Measurements from ENCODE around the gene PAAF1.

Gene PAAF1

DNA sequence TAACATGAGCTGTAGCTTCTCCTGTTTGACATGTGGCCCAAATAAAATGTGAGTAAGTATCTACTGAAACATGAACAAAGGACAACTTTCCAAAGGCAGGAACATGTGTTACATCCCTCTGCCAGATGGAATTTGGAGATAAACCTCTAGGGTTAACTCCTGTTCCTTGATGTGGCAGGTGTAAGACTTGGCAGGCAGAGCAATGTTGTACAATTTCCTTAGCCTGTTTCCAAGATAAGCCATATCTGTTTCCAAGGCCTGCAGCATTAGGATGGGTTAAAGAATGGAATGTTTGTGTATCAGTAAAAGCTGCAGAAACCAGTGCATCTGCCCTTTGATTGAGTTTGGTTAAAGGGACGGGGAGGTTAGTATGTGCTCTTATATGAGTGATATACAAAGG is 65.2 kb downstream of the PAAF1 start:
- peak in 1 of 3 donors; percentile 13 for DNase-seq
- no peak overlapping the region for H3K4me3 ChIP-seq (ENCODE audit: control insufficient read depth in 1 of 7, extremely low read depth in 1 of 7, insufficient read depth in 4 of 7, low read depth in 2 of 7, low read length in 6 of 7)
- H3K36me3 ChIP-seq (ENCODE audit: control insufficient read depth in 4 of 4, insufficient read depth in 4 of 4, low read length in 3 of 4): peaks cover 0 to 2% (median 0%) of the 10 kb centered on the region in 4 experiments
- CTCF ChIA-PET: interaction anchor here (1.6 kb wide), 1 partner anchor 22 kb away, joined by 5 read pairs; no protein-coding TSS in a partner anchor
- POLR2A ChIA-PET: no interaction called here
- WGBS (ENCODE audit: insufficient coverage): no CpG with 5 or more reads among the region's 1 CpG
- no peaks in the 10 kb centered on the region for H3K27me3 ChIP-seq (replicated peaks in 2 of 5; ENCODE audit: control insufficient read depth in 4 of 5, insufficient read depth in 5 of 5, low read length in 4 of 5)
- H3K9me3 ChIP-seq (ENCODE audit: control extremely low read depth in 1 of 5, control insufficient read depth in 4 of 5, insufficient read depth in 2 of 5, low read depth in 1 of 5, low read length in 4 of 5): peaks cover 0 to 22% (median 11%) of the 10 kb centered on the region in 5 experiments
- H3K27ac ChIP-seq (ENCODE audit: insufficient read depth in 1 of 2, low read depth in 1 of 2, low read length in 2 of 2, poor library complexity in 1 of 2, severe bottlenecking in 2 of 2): no peak overlapping the region
- no peaks in the 10 kb centered on the region for H3K4me1 ChIP-seq (ENCODE audit: control extremely low read depth in 1 of 4, control insufficient read depth in 4 of 4, insufficient read depth in 4 of 4, low read length in 3 of 4)

DNA sequence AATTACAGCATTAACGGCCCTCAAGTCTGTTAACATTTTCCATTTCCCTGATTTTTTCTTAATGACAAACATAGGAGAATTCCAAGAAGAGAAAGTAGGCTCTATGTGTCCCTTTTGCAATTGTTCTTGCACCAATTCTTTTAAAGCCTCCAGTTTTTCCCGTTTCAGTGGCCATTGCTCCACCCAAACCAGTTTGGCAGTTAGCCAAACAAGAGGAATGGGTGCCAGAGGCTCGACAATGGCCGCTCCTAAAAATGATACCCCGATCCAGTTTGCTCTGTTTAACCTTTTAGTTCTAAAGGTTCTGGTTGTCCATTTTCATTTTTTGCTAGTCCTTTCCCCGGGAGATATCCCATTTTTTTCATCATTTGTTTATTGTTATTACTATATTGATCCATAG is 67.3 kb downstream of the PAAF1 start:
- Histone ChIP-seq H3K36me3 (ENCODE audit: control insufficient read depth in 4 of 4, insufficient read depth in 4 of 4, low read length in 3 of 4) (peaks cover 0 to 2% (median 0%) of the 10 kb centered on the region in 4 experiments), H3K4me1 (ENCODE audit: control extremely low read depth in 1 of 4, control insufficient read depth in 4 of 4, insufficient read depth in 4 of 4, low read length in 3 of 4) (peaks cover 0 to under 1% (median 0%) of the 10 kb centered on the region in 4 experiments), H3K27ac (ENCODE audit: insufficient read depth in 1 of 2, low read depth in 1 of 2, low read length in 2 of 2, poor library complexity in 1 of 2, severe bottlenecking in 2 of 2) (no peak overlapping the region), H3K27me3 (replicated peaks in 2 of 5; ENCODE audit: control insufficient read depth in 4 of 5, insufficient read depth in 5 of 5, low read length in 4 of 5) (no peaks in the 10 kb centered on the region), H3K9me3 (ENCODE audit: control extremely low read depth in 1 of 5, control insufficient read depth in 4 of 5, insufficient read depth in 2 of 5, low read depth in 1 of 5, low read length in 4 of 5) (peaks cover 0 to 16% (median 8%) of the 10 kb centered on the region in 5 experiments), H3K4me3 (ENCODE audit: control insufficient read depth in 1 of 7, extremely low read depth in 1 of 7, insufficient read depth in 4 of 7, low read depth in 2 of 7, low read length in 6 of 7) (no peak overlapping the region)
- DNase-seq: no peak
- CTCF ChIA-PET: no interaction called here
- WGBS (ENCODE audit: insufficient coverage): 100% methylated on average over 2 of the region's 6 CpGs
- POLR2A ChIA-PET: no interaction called here

DNA sequence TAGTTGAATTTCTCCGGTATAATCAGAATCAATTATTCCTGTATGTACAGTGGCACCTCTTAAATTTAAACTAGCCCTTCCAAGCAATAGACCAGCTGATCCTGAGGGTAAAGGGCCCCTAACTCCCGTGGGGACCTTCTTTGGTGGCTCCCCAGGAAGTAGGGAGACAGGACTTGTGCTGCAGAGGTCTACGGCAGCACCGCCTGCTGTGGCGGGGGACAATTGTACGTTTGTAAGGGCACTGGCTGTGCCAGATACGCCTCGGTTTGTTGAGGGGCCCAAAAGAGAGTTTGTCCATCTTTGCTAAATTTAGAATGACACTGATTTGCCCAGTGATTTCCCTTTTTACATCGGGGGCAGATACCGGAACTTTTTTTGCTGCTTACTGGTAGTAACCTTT is 68.1 kb downstream of the PAAF1 start:
- Histone ChIP-seq H3K27me3 (replicated peaks in 2 of 5; ENCODE audit: control insufficient read depth in 4 of 5, insufficient read depth in 5 of 5, low read length in 4 of 5) (no peaks in the 10 kb centered on the region), H3K4me3 (ENCODE audit: control insufficient read depth in 1 of 7, extremely low read depth in 1 of 7, insufficient read depth in 4 of 7, low read depth in 2 of 7, low read length in 6 of 7) (no peak overlapping the region), H3K36me3 (ENCODE audit: control insufficient read depth in 4 of 4, insufficient read depth in 4 of 4, low read length in 3 of 4) (peaks cover 0 to 2% (median 0%) of the 10 kb centered on the region in 4 experiments), H3K27ac (ENCODE audit: insufficient read depth in 1 of 2, low read depth in 1 of 2, low read length in 2 of 2, poor library complexity in 1 of 2, severe bottlenecking in 2 of 2) (no peak overlapping the region), H3K4me1 (ENCODE audit: control extremely low read depth in 1 of 4, control insufficient read depth in 4 of 4, insufficient read depth in 4 of 4, low read length in 3 of 4) (peaks cover 0 to 5% (median 0%) of the 10 kb centered on the region in 4 experiments), H3K9me3 (ENCODE audit: control extremely low read depth in 1 of 5, control insufficient read depth in 4 of 5, insufficient read depth in 2 of 5, low read depth in 1 of 5, low read length in 4 of 5) (peaks cover 0 to 13% (median 5%) of the 10 kb centered on the region in 5 experiments)
- ChIA-PET CTCF (no interaction called here), POLR2A (no interaction called here)
- WGBS (ENCODE audit: insufficient coverage): 88% methylated on average over 9 of the region's 10 CpGs
- no peak for DNase-seq

DNA sequence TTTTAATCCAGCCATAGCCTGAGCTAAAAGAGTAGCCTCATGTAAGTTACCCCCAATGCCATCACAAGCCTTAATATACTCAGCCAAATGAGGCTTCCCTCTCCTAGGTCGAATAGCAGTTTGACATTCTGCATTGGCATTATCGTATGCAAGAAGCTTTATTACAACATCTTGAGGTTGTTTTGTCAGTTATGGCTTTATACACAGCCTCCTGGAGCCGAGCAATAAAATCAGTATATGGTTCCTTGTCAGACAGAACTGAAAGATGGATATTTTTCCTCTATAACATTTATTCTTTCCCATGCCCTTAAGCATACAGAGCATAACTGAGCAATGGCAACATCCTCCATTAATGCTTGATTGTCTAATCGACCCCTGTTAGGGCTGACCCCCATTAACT is 68.6 kb downstream of the PAAF1 start:
- H3K36me3 ChIP-seq (ENCODE audit: control insufficient read depth in 4 of 4, insufficient read depth in 4 of 4, low read length in 3 of 4): peaks cover 0 to 2% (median 0%) of the 10 kb centered on the region in 4 experiments
- WGBS (ENCODE audit: insufficient coverage): 94% methylated on average over 3 of the region's 4 CpGs
- H3K27ac ChIP-seq (ENCODE audit: insufficient read depth in 1 of 2, low read depth in 1 of 2, low read length in 2 of 2, poor library complexity in 1 of 2, severe bottlenecking in 2 of 2): no peak overlapping the region
- no peaks in the 10 kb centered on the region for H3K27me3 ChIP-seq (replicated peaks in 2 of 5; ENCODE audit: control insufficient read depth in 4 of 5, insufficient read depth in 5 of 5, low read length in 4 of 5)
- peaks cover 0 to 13% (median 5%) of the 10 kb centered on the region in 5 experiments for H3K9me3 ChIP-seq (ENCODE audit: control extremely low read depth in 1 of 5, control insufficient read depth in 4 of 5, insufficient read depth in 2 of 5, low read depth in 1 of 5, low read length in 4 of 5)
- ChIA-PET POLR2A (no interaction called here), CTCF (no interaction called here)
- H3K4me1 ChIP-seq (ENCODE audit: control extremely low read depth in 1 of 4, control insufficient read depth in 4 of 4, insufficient read depth in 4 of 4, low read length in 3 of 4): peaks cover 0 to 5% (median 0%) of the 10 kb centered on the region in 4 experiments
- H3K4me3 ChIP-seq (ENCODE audit: control insufficient read depth in 1 of 7, extremely low read depth in 1 of 7, insufficient read depth in 4 of 7, low read depth in 2 of 7, low read length in 6 of 7): no peak overlapping the region
- no peak for DNase-seq

DNA sequence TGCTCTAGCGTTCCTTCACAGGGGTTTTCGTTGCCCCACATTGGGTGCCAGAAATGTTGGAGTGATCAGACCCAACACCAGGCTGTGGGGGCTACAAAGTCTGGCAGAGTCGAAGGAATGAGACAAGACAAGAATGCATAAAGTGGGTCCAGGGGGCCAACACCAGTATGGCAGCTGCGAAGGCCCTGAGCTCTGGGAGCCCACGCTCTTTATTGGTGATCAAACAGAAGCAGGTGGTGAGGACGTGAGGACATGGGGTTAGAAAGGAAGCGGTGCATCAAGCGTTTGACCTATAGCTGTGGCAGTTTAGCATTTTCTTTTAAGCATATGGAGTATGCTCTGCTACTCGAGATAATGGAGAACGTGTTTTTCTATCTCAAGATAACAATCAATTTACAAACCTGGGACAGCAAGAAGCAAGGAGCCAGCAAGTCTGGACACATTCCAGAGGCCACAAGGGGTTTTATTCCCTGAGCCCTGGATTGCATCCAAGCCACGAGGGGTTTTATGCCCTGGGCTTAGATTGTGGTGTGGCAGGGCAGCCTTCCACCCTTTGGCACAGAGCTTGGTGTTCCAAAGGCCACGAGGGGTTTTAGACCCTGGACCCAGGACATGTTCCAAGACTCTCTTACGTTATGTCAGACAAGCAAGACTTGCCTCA is 70.1 kb downstream of the PAAF1 start:
- DNase-seq: no peak
- no peaks in the 10 kb centered on the region for H3K27me3 ChIP-seq (replicated peaks in 2 of 5; ENCODE audit: control insufficient read depth in 4 of 5, insufficient read depth in 5 of 5, low read length in 4 of 5)
- no peak overlapping the region for H3K27ac ChIP-seq (ENCODE audit: insufficient read depth in 1 of 2, low read depth in 1 of 2, low read length in 2 of 2, poor library complexity in 1 of 2, severe bottlenecking in 2 of 2)
- WGBS (ENCODE audit: insufficient coverage): 54% methylated on average over 10 of the region's 13 CpGs
- peaks cover 0 to 5% (median 0%) of the 10 kb centered on the region in 4 experiments for H3K4me1 ChIP-seq (ENCODE audit: control extremely low read depth in 1 of 4, control insufficient read depth in 4 of 4, insufficient read depth in 4 of 4, low read length in 3 of 4)
- no peak overlapping the region for H3K4me3 ChIP-seq (ENCODE audit: control insufficient read depth in 1 of 7, extremely low read depth in 1 of 7, insufficient read depth in 4 of 7, low read depth in 2 of 7, low read length in 6 of 7)
- peaks cover 0 to 8% (median 2%) of the 10 kb centered on the region in 5 experiments for H3K9me3 ChIP-seq (ENCODE audit: control extremely low read depth in 1 of 5, control insufficient read depth in 4 of 5, insufficient read depth in 2 of 5, low read depth in 1 of 5, low read length in 4 of 5)
- H3K36me3 ChIP-seq (ENCODE audit: control insufficient read depth in 4 of 4, insufficient read depth in 4 of 4, low read length in 3 of 4): no peaks in the 10 kb centered on the region
- ChIA-PET POLR2A (no interaction called here), CTCF (interaction anchor here (1.2 kb wide), 1 partner anchor 21 kb away, joined by 3 read pairs; no protein-coding TSS in a partner anchor)

GRCh38 chr11:73949246-73949645 is 72.4 kb downstream of the PAAF1 start:
- H3K27ac ChIP-seq (ENCODE audit: insufficient read depth in 1 of 2, low read depth in 1 of 2, low read length in 2 of 2, poor library complexity in 1 of 2, severe bottlenecking in 2 of 2): no peak overlapping the region
- H3K4me1 ChIP-seq (ENCODE audit: control extremely low read depth in 1 of 4, control insufficient read depth in 4 of 4, insufficient read depth in 4 of 4, low read length in 3 of 4): peaks cover 0 to 5% (median 0%) of the 10 kb centered on the region in 4 experiments
- no peaks in the 10 kb centered on the region for H3K27me3 ChIP-seq (replicated peaks in 2 of 5; ENCODE audit: control insufficient read depth in 4 of 5, insufficient read depth in 5 of 5, low read length in 4 of 5)
- no peak overlapping the region for H3K4me3 ChIP-seq (ENCODE audit: control insufficient read depth in 1 of 7, extremely low read depth in 1 of 7, insufficient read depth in 4 of 7, low read depth in 2 of 7, low read length in 6 of 7)
- CTCF ChIA-PET: interaction anchor here (0.8 kb wide), 1 partner anchor 11 kb away, joined by 3 read pairs; no protein-coding TSS in a partner anchor
- H3K36me3 ChIP-seq (ENCODE audit: control insufficient read depth in 4 of 4, insufficient read depth in 4 of 4, low read length in 3 of 4): no peaks in the 10 kb centered on the region
- no peak for DNase-seq
- WGBS (ENCODE audit: insufficient coverage): 45% methylated on average over 4 of the region's 4 CpGs
- POLR2A ChIA-PET: interaction anchor here (0.5 kb wide), 1 partner anchor 9 kb away, joined by 3 read pairs; no protein-coding TSS in a partner anchor
- H3K9me3 ChIP-seq (ENCODE audit: control extremely low read depth in 1 of 5, control insufficient read depth in 4 of 5, insufficient read depth in 2 of 5, low read depth in 1 of 5, low read length in 4 of 5): peaks cover 0 to 6% (median 2%) of the 10 kb centered on the region in 5 experiments

DNA sequence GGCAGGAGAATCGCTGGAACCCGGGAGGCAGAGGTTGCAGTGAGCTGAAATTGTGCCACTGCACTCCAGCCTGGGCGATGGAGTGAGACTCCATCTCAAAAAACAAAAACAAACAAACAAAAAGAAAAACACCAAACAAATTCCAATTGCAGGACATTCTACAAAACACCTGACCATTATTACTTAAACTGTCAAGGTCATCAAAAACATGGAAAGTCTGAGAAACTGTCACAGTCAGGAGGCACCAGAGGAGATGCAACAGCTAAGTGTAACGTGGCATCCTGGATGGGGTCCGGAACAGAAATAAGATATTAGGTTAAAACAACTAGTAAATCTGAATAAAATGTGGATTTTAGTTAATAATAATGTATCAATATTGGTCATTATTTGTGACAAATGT is 73.1 kb downstream of the PAAF1 start:
- no peaks in the 10 kb centered on the region for H3K27me3 ChIP-seq (replicated peaks in 2 of 5; ENCODE audit: control insufficient read depth in 4 of 5, insufficient read depth in 5 of 5, low read length in 4 of 5)
- H3K4me3 ChIP-seq (ENCODE audit: control insufficient read depth in 1 of 7, extremely low read depth in 1 of 7, insufficient read depth in 4 of 7, low read depth in 2 of 7, low read length in 6 of 7): no peak overlapping the region
- no peaks in the 10 kb centered on the region for H3K36me3 ChIP-seq (ENCODE audit: control insufficient read depth in 4 of 4, insufficient read depth in 4 of 4, low read length in 3 of 4)
- ChIA-PET POLR2A (no interaction called here), CTCF (no interaction called here)
- WGBS (ENCODE audit: insufficient coverage): no CpG with 5 or more reads among the region's 5 CpGs
- H3K4me1 ChIP-seq (ENCODE audit: control extremely low read depth in 1 of 4, control insufficient read depth in 4 of 4, insufficient read depth in 4 of 4, low read length in 3 of 4): peaks cover 0 to 5% (median 0%) of the 10 kb centered on the region in 4 experiments
- peaks cover 0 to 6% (median 2%) of the 10 kb centered on the region in 5 experiments for H3K9me3 ChIP-seq (ENCODE audit: control extremely low read depth in 1 of 5, control insufficient read depth in 4 of 5, insufficient read depth in 2 of 5, low read depth in 1 of 5, low read length in 4 of 5)
- no peak for DNase-seq
- no peak overlapping the region for H3K27ac ChIP-seq (ENCODE audit: insufficient read depth in 1 of 2, low read depth in 1 of 2, low read length in 2 of 2, poor library complexity in 1 of 2, severe bottlenecking in 2 of 2)

All from common myeloid progenitor, CD34-positive (primary cell).